DOHH2 (cell line): ENCODE results near the gene MAZ.
A peak's percentile ranks its signal among the peaks of the same experiment; 100 is the strongest.

ENCODE experiments used
- H3F3A ChIP-seq: fragments of 200-600 bp; sonication (generic), shearing (Covaris generic); 2 replicates; pipeline ENCODE4 v1.6.0; 2016; ENCODE audit warnings: antibody characterized with exemption, mild to moderate bottlenecking; ENCODE audit not compliant: control insufficient read depth, insufficient read depth
- H3K27ac ChIP-seq: fragments of 200-600 bp; sonication (generic); 2 replicates; pipeline ENCODE4 v1.5.1; 2014; ENCODE audit warnings: low read depth, mild to moderate bottlenecking, low read length, moderate library complexity
- H3K27me3 ChIP-seq: fragments of 200-600 bp; sonication (generic); 2 replicates; pipeline ENCODE4 v1.6.1; 2014; ENCODE audit warnings: mild to moderate bottlenecking, low read length, mixed read lengths; ENCODE audit not compliant: control insufficient read depth
- H3K36me3 ChIP-seq: fragments of 200-600 bp; sonication (generic); 2 replicates; pipeline ENCODE4 v1.6.1; 2014; ENCODE audit warnings: mild to moderate bottlenecking, low read length, moderate library complexity, mixed read lengths; ENCODE audit not compliant: control insufficient read depth
- H3K4me1 ChIP-seq: fragments of 200-600 bp; sonication (generic); 2 replicates; pipeline ENCODE4 v1.6.1; 2014; ENCODE audit warnings: mild to moderate bottlenecking, low read length, mixed read lengths; ENCODE audit not compliant: control insufficient read depth
- H3K4me2 ChIP-seq: fragments of 200-600 bp; sonication (generic); 2 replicates; pipeline ENCODE4 v1.6.0; 2014; ENCODE audit warnings: mild to moderate bottlenecking, low read length, moderate library complexity
- H3K4me3 ChIP-seq: fragments of 200-600 bp; sonication (generic); 2 replicates; pipeline ENCODE4 v1.5.1; 2014; ENCODE audit warnings: mild to moderate bottlenecking, low read length, mixed read lengths
- H3K79me2 ChIP-seq: fragments of 200-600 bp; sonication (generic); 2 replicates; pipeline ENCODE4 v1.6.1; 2014; ENCODE audit warnings: mild to moderate bottlenecking, low read length, mixed read lengths; ENCODE audit not compliant: control insufficient read depth
- H3K9me2 ChIP-seq: fragments of 200-600 bp; sonication (generic); replicated peaks from 2 replicates; pipeline ENCODE4 v1.6.1; 2014; ENCODE audit warnings: mild to moderate bottlenecking, low read length, mixed read lengths; ENCODE audit not compliant: control insufficient read depth
- H3K9me3 ChIP-seq: fragments of 200-600 bp; sonication (generic); 2 replicates; pipeline ENCODE4 v1.6.1; 2014; ENCODE audit warnings: antibody characterized with exemption, low read length, mixed read lengths; ENCODE audit not compliant: control insufficient read depth, insufficient read depth
- H4K20me1 ChIP-seq: fragments of 200-600 bp; sonication (generic); 2 replicates; pipeline ENCODE4 v1.6.0; 2014; ENCODE audit warnings: low read depth, mild to moderate bottlenecking, antibody characterized with exemption, low read length, moderate library complexity; ENCODE audit not compliant: control insufficient read depth, insufficient read depth
- EZH2phosphoT487 ChIP-seq: fragments of 200-600 bp; sonication (generic); IDR thresholded peaks from 2 replicates; pipeline ENCODE4 v1.6.1; 2017; ENCODE audit warnings: borderline replicate concordance, mild to moderate bottlenecking, antibody characterized with exemption, low read length, moderate library complexity, mixed read lengths
- TF ChIP-seq, protein P1 (sequence below): fragments of 200-600 bp; sonication (generic); IDR thresholded peaks from one replicate; pipeline ENCODE4 v1.5.1; 2014; ENCODE audit warnings: antibody characterized with exemption, mild to moderate bottlenecking, low read depth, low read length; ENCODE audit not compliant: poor library complexity, severe bottlenecking

The MAZ gene

DNA sequence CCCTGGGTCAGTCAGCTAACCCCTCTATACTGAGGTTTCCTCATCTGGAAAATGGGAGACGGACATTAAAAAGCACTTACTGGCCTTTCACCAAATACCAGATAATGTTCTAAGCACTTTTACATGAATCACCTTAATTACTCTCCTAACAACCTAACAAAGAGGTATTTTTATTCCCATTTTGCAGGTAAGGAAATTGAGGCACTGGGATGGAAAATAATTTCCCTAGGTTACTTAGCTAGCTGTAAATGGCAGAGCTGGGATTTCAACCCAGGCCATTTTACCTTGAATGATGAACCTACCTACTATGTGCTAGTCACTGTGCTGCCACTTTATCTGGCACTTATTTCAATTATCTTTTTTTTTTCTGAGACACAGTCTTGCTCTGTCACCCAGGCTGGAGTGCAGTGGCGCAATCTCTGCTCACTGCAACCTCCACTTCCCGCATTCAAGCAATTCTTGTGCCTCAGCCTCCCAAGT lies 12.1 kb upstream of the MAZ start:
- Histone ChIP-seq H3K9me3 (no peaks in the 10 kb centered on the region), H3F3A (no peaks in the 10 kb centered on the region), H3K4me1 (peaks cover 31% of the 10 kb centered on the region), H3K79me2 (peaks cover 69% of the 10 kb centered on the region), H3K4me3 (no peak overlapping the region), H3K9me2 (no peaks in the 10 kb centered on the region), H3K4me2 (0 out of 2 replicates have a peak overlapping the region, but pooled peaks have one; percentile 87), H3K27ac (no peak overlapping the region), H3K27me3 (no peaks in the 10 kb centered on the region), H3K36me3 (peaks cover 86% of the 10 kb centered on the region), H4K20me1 (peaks cover 22% of the 10 kb centered on the region; the same call in 1 of the 2 replicates)
- TF ChIP-seq EZH2phosphoT487 = no peak
- TF ChIP-seq, protein P1, sequence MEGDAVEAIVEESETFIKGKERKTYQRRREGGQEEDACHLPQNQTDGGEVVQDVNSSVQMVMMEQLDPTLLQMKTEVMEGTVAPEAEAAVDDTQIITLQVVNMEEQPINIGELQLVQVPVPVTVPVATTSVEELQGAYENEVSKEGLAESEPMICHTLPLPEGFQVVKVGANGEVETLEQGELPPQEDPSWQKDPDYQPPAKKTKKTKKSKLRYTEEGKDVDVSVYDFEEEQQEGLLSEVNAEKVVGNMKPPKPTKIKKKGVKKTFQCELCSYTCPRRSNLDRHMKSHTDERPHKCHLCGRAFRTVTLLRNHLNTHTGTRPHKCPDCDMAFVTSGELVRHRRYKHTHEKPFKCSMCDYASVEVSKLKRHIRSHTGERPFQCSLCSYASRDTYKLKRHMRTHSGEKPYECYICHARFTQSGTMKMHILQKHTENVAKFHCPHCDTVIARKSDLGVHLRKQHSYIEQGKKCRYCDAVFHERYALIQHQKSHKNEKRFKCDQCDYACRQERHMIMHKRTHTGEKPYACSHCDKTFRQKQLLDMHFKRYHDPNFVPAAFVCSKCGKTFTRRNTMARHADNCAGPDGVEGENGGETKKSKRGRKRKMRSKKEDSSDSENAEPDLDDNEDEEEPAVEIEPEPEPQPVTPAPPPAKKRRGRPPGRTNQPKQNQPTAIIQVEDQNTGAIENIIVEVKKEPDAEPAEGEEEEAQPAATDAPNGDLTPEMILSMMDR = no peak

GRCh38 chr16:29802416-29802935 lies 3.9 kb upstream of the MAZ start:
- Histone ChIP-seq H3F3A (peaks cover 24% of the 10 kb centered on the region), H3K27ac (peak overlapping the region; percentile 87; the same call in 1 of the 2 replicates), H3K4me2 (no peak overlapping the region), H3K4me3 (no peak overlapping the region), H3K4me1 (peaks cover 29% of the 10 kb centered on the region), H3K27me3 (no peaks in the 10 kb centered on the region), H3K36me3 (peaks cover 76% of the 10 kb centered on the region), H3K79me2 (peaks cover 7% of the 10 kb centered on the region), H3K9me3 (no peaks in the 10 kb centered on the region), H3K9me2 (no peaks in the 10 kb centered on the region), H4K20me1 (no peaks in the 10 kb centered on the region)
- TF ChIP-seq EZH2phosphoT487 = no peak
- TF ChIP-seq, protein P1 = no peak

DNA sequence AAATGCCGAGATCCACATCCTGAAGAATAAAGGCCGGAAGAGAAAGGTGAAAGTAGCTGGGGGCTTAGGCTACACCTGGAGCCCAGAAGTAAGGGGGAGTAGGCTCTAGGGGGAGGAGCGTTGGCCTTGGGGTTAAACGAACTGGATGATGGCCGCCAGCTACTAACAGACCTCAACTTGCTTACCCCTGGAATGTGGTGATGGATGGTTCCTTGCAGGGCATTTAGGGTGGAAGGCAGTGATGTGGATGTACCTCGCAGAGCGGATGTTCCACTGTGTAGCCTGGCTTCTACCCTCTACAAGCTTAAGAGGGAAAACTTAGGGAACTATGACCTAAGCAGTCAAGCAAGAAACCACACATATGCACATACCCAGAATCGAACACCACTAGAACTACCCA lies 2.3 kb upstream of the MAZ start:
- Histone ChIP-seq H3K4me1 (peaks cover 39% of the 10 kb centered on the region), H4K20me1 (peaks cover 9% of the 10 kb centered on the region), H3K79me2 (peaks cover 22% of the 10 kb centered on the region), H3K9me3 (no peaks in the 10 kb centered on the region), H3K4me3 (peak overlapping the region; percentile 76), H3K9me2 (no peaks in the 10 kb centered on the region), H3F3A (peaks cover 24% of the 10 kb centered on the region), H3K36me3 (peaks cover 76% of the 10 kb centered on the region), H3K27ac (peak overlapping the region; percentile 87), H3K27me3 (no peaks in the 10 kb centered on the region), H3K4me2 (peak overlapping the region; percentile 84)
- TF ChIP-seq EZH2phosphoT487 = no peak
- TF ChIP-seq, protein P1 = no peak
